NCI-H1092 (cell line): ENCODE measurements around the gene CSTF3.
"Not testable (repeated sequence)": the region's sequence is repeated elsewhere in the genome, so short reads cannot be mapped to it uniquely, and the experiment has no call there.

Experiments
- DNase-seq: peaks from one replicate; lab custom pipeline; 2025; lab: John Stamatoyannopoulos, UW

CSTF3 gene

DNA sequence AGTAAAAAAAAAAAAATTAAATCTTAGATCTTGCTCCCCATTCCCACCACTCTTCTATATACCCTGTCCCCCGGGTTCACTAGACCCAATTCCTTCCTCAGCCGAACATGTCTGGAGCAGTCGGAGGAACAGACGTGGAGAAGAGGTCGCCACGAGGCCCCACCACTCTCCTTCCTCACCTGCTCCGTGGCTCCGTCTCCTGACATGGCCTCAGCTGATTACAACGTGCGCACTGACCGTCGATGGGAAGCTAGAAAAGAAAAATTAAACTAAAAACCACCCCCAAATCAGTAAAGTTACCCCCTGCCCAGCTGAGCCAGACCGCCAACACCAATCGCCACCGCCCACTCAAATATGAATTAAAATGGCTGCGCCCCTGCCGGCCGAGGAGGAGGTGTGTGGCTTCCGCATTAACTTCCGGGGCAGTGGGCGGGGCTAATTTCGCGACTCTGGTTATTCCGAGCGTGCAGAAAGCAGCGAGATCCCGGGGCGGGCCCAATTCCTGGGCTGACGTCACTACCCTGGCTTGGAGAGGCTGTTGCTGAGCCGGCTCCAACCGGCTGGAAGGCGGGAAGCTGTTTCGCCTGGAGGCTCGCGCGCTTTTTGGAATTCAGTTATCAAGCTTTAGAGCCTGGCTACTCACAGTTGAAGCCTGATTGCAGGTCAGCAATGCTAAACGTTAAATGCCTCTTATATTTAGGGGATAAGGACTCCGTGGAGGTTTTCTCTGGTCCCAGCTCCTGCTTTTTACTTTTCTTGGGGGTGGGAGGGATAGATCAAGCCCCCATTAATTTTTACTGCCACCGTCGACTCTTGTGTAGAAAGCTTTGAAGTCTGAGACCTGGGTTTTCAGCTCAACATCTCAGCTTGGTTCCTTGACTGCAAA lies at the start of gene CSTF3:
Gene CSTF3 (minus strand): TSS at position 361 of the 886 bp plus-strand sequence. CDS start 155 bp downstream, at position 206.
- DNase-seq, result peak; percentile 100

DNA sequence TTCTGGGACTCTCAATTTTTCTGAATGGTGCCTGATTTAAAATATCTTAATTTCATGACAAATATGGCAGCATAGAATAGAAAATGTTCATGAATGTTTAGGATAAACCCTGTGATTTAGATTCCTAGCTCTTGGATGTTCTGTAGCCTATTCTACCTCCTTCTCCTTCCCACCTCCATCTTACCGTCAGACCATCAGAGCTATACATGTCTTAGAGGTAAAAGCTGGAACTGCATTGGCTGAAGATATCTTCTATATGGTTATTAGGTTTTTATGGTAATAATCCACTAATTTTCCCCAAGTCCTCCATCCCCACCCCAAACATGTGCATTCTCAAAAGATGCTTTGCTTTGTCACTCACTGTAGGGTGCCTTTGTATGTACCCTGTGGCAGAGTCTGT lies 46.9 kb upstream of the CSTF3 start:
- DNase-seq, result no peak

DNA sequence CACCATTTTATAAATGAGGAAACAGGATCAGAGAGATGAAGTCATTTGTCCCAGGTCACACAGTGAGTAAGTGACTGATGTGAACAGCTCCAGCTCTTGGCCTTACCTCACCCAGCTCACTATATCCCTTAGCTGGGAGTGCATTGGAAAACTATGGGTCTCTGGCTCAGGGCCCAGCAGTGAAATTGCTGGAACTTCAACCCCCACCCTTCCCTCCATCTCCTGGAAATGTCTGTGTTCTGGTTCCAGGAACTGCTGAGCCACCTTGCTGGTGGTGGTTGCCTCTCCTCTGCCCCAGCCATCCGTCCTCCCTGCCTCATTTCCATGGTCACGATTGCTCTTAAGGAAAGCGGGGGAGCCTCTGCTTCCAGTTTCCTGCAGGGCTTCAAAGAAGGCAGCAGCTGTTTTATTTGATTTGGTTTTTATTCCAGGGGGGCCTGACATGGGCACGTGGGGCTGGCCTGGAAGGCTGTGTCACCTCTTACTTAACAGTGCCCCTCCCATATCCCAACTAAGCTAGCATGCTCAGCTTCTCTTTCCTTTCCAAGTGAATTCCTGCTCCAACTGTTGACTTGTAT lies 46.2 kb upstream of the CSTF3 start:
- DNase-seq, result no peak

DNA sequence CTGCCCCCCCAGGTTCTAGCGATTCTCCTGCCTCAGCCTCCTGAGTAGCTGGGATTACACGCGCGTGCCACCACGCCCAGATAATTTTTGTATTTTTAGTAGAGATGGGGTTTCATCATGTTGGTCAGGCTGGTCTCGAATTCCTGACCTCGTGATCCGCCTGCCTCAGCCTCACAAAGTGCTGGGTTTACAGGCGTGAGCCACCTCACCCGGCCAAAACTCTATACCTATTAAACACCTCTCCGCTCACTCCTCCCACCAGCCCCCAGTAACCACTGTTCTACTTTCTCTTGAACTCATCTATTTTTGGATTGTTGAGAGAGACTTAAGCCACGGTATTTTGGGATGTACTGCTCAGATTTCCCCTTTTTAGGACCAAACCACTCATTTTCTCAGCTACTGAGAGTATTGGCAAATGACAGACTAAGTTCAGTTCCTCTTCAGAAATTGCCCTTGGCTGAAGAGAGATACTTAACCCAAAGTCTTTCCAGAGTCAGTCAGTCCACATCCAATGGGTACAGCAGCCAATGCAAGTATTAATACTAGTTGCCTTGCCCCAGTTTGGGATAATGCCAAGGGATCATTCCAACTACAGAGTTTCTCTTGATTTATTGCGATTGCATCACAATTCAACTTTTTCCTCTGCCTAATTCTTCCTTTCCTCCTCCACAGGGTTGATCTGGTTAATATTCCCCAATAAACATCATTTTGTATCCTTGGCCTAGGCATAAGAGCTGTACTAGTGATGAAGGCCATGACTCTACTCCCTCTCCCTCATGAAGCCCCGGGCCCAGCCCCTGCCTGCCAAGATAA lies 36.8 kb upstream of the CSTF3 start:
- no peak for DNase-seq

DNA sequence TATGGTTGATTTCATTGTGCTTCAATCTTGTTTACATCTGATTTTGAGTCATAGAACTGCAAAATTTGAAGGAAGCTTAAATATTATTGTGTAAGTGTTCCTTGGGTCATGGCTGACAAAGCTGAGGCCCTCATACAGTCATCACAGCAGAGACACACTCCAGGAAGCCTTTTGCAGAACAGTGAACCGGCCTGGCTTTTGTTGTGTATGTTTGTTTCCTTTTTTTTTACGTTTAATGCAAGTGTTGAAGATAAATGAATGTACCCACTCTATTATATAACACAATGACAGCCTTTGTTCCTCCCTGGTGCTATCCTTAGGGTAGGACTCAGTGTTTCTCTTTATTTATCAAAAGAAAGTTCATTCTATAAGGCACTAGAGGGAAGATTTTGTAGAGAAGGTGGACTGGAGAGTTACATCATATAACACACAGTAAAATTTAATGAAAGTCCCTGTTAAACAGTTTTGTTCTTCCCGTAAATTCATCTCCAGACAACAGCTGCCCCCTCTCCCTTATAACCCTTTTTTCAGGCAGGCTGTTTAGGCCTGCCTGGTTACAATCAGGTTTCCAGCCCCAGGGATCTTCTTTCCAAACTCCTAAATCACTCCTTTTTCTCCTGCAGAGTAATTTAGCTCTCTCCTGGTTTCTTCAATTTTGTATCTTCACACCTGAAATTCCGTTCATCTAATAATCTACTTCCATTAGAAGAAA lies 34.3 kb upstream of the CSTF3 start:
- no peak for DNase-seq

DNA sequence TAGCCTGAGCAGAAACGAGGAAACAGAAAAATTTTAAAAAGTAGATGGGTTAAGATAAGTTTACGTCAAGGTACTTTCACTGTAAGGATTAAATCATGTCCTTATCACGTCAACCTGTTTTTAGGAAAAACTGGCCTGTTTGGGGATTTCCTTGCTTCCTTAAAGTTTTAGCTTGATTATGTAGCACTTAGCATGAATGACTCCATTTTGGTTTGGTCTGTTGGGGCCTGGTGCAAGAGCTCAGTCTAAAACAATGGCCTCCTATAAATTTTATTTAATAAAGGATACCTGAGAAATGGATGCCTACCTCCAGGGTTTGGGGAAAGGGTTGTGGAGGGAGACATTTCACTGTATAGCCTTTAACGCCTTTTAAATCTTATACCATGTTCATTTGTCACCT lies 33.2 kb upstream of the CSTF3 start:
- no peak for DNase-seq

DNA sequence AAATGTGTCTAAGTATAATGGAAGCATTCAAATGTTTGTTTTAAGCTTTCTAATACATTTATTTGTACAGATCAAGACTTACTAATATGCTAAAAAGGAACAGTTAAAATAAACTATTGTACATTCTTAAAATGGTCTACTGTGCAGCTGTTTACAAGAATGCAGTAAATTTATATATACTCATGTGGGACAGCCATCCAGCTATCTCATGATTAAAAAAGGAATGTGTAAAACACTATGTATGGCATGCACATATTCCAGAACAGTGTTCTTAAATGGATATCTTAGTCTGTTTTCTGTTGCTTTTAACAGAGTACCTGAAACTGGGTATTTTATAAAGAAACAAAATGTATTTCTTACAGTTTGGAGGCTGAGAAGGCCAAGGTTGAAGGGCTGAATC lies 30.2 kb upstream of the CSTF3 start:
- DNase-seq, result no peak

DNA sequence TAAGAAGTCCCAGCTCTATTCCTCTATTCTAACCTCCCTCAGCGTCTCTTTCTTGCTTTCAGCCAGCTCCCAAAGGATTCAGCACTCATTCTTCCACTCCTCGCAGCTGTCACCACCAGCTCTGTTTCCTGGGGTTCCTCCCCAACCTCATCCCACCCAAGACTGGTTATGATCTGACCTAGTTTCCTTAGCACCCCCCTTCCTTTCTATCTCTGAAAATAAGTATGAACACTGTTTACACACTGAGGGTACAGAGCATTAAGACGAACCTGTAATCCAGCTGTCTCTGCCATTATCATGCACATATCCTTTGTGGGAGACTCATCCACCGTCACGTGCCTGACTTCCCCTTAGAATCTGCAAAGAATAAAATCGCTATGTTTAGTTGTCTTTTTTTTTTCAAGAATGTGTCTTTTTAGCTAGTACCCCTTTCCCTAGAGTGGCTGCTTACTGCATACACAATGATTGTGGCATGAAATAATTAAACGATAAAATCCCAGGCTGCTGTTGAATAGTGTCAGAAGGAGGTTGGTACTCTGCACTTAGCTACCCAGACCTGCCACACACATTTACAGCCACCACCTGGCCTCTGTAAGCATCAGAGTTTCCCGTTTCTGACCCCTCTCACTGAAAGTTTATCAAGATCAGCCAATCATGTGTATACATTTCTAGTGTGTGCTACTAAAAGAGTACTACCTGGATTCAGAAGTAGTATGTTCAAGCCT lies 26.9 kb upstream of the CSTF3 start:
- DNase-seq, result no peak

DNA sequence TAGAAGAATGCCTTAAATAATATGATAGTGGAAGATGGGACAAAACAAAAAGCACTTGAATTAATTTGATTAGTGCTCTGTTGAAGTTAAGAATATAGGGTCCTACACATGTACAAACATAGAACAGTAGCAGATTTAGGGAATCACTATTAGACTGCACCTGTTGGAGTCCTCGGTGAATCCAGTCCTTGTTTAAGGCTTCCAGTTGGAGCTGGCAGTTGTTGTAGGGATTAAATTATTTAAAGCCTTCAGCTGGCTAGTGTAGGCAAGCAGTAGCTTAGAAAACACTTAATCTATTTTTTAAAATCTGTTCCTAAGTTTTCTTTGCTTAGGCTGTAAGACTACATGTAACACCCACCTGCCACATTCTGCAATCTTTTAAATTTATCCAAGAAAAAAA lies 24.5 kb upstream of the CSTF3 start:
- DNase-seq, result no peak

DNA sequence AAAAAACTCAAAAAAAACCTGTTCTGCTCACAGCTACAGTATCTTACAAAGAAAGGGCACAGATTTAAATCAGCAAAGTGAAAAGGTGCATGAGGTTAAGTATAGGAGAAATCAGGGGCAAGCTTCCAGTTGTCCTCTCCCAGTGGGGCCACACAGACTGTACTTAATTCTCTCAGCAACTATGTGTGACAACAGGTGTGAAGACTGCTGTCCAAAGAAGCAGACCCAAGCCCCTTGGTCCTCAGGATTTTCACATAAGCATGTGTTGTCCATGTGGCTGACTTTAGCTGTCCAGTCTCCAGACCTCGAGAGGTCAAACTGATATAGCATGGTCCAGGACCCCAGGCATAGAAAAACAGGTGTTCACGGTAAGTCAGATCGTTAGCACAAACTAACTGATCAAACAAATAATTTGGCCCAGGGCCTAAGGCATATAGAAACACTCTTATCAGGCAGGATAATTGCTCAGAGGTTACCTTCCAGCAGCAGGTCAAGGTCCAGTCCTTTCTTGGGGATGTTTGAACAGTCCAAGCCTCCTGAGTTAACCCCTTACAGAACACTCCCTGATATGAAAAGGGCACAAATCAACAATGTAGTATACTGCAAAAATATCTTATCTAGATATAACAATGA lies 21.1 kb upstream of the CSTF3 start:
- no peak for DNase-seq

DNA sequence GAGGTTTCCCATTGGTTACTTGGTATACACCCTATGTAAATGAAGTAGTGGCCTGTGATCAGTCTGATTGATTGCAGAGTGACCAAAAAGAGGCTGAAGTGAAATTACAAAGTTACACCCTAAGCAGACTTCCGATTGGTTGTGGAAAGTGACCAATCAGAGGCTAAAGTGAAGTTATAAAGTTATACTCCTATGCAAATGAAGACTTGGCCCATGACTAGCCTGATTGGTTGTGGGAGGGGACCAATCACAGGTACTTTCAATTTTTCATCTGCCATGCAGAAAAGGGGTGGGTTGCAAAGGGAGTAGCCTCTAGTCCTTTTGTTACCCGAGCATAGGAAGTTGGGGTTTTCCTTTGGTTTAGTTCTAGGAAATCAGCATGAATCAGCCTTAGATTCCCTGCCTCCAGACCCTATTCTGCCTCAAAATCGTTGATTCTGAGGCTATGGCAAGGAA lies 18.1 kb upstream of the CSTF3 start:
- DNase-seq, result no peak

DNA sequence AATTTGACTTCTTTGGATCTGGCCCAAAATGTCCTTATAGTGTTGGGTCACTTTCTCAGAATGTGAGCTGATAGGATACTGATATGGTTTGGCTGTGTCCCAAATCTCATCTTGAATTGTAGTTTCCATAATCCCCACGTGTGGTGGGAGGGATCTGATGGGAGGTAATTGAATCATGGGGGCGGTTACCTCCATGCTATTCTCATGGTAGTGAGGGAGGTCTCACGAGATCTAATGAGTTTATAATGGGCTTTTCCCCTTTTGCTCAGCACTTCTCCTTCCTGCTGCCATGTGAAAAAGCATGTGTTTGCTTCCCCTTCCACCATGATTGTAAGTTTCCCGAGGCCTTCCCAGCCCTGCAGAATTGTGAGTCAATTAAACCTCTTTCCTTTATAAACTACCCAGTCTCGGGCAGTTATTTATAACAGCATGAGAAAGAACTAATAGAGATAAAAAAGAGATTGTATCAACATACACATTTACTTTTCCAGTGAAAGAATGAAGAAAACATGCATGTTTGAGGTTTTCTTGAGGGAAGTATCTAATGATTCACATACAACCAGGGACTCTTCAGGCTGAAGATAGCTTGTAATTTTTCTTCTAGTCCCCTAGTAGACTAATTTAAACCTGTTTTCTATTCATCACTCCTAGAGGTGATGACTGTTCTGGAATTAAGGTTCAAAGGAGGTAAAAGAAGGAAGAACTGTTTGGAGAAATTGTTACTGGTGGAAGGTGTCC lies 17.3 kb upstream of the CSTF3 start:
- DNase-seq, result no peak

DNA sequence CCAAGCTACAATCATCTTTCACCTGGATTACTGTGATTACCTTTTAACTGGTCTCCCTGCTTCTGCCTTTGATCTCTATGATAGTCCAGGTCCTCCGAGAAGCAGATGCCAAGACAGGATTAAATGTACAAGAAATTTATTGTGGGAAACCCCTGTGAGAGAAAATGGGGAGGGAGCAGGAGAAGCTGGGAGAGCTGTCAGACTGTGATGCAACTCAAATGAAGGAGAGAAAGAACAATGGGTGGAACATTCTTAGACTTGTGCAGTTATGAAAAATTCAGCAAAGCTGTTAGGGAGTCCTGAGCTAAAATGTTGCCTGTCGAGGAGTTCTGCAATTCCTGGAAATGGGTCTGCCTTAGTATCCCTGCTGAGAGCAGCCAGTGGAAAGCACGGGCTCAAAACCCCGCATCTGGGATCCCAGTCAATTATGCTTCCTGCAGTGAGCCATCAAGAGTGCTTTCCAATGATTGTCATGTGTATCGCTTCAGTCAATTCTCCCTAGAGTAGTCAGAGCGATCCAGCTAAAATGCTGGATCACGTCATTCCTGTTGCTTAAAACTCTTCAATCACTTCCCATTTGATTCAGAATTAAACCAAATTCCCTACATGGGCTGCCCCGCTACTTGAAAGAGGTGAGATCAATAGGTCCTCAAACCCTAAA lies 16.5 kb upstream of the CSTF3 start:
- DNase-seq, result no peak

DNA sequence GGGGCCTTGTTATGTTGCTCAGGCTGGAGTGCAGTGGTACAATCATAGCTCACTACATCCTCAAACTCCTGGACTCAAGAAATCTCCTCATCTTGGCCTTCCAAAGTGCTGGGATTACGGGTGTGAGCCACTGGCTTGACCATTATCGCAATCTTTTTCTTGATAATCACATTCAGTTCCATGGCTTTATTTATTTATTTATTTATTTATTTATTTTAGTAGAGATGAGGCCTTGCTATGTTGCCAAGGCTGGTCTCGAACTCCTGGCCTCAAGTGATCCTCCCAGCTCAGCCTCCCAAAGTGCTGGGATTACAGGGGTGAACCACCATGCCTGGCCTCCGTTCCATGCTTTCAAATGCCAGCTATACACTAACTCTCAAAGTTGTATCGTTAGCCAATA lies 15.5 kb upstream of the CSTF3 start:
- DNase-seq, result not testable (repeated sequence)

DNA sequence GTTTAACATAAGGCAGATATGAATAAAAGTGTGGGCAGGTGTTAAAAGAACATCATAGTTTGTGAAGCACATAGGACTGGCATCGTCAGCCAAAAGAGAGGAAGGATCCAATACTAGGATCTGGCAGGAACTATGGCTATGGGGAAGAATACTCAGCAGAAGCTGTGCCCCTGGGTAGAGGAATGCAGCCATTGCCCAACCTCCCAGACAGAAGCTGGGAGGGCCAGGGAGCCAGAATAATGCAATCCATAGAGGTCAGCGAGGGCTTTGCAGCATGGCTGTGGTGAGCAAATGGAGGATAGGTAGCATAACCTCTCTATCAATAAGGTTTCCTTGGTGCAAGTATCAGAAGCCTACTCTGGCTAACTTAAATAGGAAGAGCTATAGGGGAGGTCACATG lies 11.7 kb upstream of the CSTF3 start:
- no peak for DNase-seq

DNA sequence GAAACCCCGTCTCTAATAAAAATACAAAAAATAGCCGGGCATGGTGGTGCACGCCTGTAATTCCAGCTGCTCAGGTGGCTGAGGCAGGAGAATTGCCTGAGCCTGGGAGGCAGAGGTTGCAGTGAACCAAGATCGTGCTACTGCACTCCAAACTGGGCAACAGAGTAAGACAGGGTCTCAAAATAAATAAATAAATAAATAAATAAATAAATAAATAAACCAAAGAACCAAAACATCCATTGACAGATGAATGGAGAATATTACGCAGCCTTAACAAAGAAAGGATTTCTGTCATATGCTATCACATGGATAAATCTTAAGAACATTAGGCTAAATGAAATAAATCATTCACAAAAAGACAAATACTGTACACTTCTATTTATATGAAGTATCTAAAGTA lies 11.1 kb upstream of the CSTF3 start:
- DNase-seq, result no peak

DNA sequence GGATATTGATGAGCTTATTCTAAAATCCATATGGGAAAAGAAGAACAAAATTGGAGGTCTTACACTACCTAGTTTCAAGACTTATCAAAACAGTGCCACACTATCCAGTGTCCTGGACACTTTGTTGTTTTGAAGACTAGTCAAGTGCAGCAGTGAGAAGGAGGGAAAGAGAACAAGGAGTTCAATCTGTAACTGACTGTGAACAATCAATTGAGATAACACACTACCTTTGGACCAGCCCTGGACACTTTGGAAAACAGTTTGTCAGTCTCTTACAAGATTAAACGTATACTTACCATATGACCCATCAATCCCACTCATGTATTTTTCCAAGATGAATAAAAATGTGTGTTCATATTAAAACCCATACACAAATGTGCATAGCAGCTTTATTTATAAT lies 10.0 kb upstream of the CSTF3 start:
- DNase-seq, result no peak

DNA sequence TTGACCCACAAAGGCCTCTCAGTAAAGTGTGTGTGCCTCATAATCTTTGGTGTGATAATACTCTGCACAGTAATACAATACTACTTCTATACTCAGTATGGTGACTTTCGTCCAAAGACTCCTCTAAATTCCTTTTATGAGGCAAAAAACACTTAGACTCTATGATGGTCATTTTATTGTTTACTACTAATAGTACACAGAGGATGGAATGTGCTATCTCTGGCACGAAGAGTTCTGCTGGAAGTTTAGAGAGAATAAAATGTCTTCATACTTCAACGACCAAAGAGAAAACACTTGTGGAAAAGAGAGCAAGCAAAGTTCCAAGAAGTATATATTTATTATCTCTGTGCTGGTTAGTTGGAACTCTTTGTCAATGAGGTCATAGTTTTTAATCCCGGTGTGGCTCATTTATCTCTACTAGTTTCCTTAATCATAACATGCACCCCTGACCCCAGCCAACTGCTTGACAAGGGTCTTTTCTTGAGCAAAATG lies 7.5 kb upstream of the CSTF3 start:
- DNase-seq, result no peak

DNA sequence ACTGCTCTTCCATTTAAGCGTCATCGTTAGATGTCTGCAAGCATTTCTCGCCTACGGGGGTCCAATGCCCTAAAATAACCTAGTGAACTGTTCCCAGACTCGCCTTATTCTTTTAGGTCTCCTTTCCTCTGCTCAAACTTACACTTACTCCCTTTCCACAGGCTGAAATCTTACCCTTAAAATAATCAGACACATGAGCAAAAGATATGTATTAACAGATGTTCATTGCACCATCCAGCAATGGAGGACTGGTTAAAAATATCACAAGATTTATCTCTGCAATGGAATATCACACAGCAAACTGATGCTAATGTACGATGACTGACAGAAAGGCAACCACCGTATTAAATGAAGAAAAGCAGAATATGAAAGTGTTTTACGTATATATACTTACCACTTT lies 1.6 kb upstream of the CSTF3 start:
- no peak for DNase-seq

DNA sequence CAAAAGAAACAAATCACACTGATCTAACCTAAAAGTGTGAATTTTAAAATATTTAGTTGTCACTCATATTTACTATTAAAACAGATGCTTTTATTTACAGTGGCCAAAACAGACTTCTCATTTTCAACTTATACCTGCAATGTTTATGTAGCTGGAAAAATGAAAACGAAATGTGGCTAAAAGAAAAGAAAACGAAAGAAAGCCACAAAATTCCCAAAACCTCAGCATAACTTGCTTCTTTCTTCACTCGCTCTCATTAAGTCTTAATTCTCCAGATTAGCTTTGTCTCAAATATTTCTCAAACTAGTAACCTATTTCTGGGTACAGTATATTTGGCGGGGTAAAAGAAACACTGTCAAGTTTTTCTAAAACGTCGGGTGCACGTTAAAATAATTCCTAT lies 693 bp downstream of the CSTF3 start:
- no peak for DNase-seq
